Measurements from ENCODE around the gene PPP1R12A.

GRCh38 chr12:79945433-79945832, 10.5 kb upstream of the PPP1R12A start:
- TF ChIP-seq CTCF (IDR thresholded peaks at IDR 0.05; ENCODE audit: low read depth, low read length) (no peak), EZH2phosphoT487 (IDR thresholded peaks at IDR 0.05; ENCODE audit: low read depth) (no peak)
